Fibroblast of pulmonary artery (primary cell): ENCODE measurements around the gene ZDHHC17.

Experiments
- DNase-seq: peaks from one replicate; pipeline ENCODE4 v3.0.0-alpha.2; 2010; ENCODE audit warnings: low read depth
- H3K4me3 ChIP-seq: replicated peaks from 2 replicates; pipeline ENCODE4 v1.5.1; 2011; ENCODE audit warnings: low read depth, mild to moderate bottlenecking, control low read depth, low read length, moderate library complexity
- CTCF ChIP-seq: IDR thresholded peaks from 2 replicates; pipeline ENCODE4 v1.5.1; 2011; ENCODE audit warnings: mild to moderate bottlenecking, control low read depth, low read length, inconsistent platforms; ENCODE audit errors: missing control alignments

ZDHHC17 gene

GRCh38 chr12:76813265-76813664 lies 49.4 kb downstream of the ZDHHC17 start:
- no peak for DNase-seq

DNA sequence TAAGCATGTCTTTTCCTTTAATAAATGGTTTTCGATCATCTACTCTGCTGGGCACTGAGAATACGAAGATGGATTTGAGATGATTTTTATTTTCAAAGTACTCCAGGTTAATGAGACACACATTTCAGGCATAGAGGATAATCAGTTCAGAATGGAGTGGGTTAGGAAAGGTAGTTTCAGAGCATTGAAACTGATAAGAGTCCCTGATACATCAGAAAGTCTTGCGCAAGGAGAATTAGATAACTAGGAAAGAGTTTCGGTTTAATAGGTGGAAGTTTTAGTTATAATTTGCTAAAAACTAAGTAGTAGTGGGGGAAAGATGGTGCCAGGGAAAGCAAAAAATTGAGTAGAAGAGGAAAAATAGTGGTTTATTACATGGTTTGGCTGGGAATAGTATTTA lies 50.1 kb downstream of the ZDHHC17 start:
- DNase-seq: no peak
- TF ChIP-seq CTCF: no peak
- H3K4me3 ChIP-seq: no peak overlapping the region

More at GRCh38 chr12:76813265-76813664, 49.4 kb downstream of the ZDHHC17 start:
- H3K4me3 ChIP-seq: no peak overlapping the region
- no peak for TF ChIP-seq CTCF

DNA sequence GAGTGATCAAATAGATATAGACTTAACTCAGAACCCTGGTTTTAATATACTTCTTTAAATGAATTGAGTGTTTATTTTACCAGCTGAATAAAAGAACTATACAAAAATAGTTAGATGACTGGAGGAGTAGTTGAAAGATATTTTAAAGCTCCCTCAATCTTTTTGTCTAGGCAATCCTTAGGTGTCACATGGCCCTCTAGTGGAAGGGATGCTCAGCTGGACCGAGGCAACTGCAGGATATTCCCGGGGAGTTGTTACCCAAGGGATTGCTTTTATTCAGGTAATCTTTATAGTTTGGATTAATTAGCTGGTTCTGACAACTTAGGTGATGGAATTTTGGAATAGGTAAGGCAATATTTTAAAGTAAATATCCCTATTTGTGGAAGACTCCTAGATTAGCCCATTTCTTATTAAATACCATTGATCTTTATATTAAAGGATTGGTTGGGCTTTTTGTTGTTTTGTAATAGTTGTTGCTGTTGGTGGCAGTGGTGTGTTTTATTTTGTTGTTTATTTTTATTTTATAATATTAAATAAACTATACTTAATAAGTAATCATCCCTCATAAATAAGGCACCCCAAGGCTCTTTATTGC lies 57.1 kb downstream of the ZDHHC17 start:
- peak; percentile 44 for DNase-seq
- TF ChIP-seq CTCF: peak; percentile 76
- no peak overlapping the region for H3K4me3 ChIP-seq

DNA sequence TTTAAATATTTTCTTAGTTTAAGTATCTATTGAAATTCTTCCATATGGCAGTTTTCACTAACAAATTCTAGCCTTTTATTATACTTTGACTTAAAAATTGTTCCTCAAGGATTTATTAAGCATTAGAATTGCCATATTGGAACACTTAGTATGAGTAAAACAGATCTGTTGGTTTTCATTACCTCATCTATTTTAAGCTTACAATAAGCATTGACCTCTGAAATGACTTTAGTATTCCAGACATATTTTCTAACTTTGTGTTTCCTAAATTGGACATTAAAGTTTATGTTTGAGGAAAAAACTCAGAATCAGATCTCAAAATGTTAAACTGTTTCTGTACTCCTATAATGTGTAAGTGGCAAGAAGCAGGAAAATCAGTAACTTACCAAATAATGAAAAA lies 66.5 kb downstream of the ZDHHC17 start:
- no peak overlapping the region for H3K4me3 ChIP-seq
- TF ChIP-seq CTCF: no peak
- no peak for DNase-seq

- H3K4me3 ChIP-seq: no peak overlapping the region
- TF ChIP-seq CTCF: no peak
- no peak for DNase-seq
These were observed 72.7 kb downstream of the ZDHHC17 start for GRCh38 chr12:76836633-76837032.

- DNase-seq: no peak
- H3K4me3 ChIP-seq: no peak overlapping the region
- no peak for TF ChIP-seq CTCF
These were observed 83.3 kb downstream of the ZDHHC17 start for GRCh38 chr12:76847260-76847659.

GRCh38 chr12:76848132-76848531 lies 84.2 kb downstream of the ZDHHC17 start:
- no peak overlapping the region for H3K4me3 ChIP-seq
- no peak for TF ChIP-seq CTCF
- DNase-seq: no peak
